Measurements from ENCODE around the gene MUS81. TPM values are rescaled to one million over a fixed set of nuclear protein-coding genes. Genes with fewer than 3 reads are reported as not detected.

Gene MUS81
- total RNA-seq, 1 donor from 2014 or later: 71.8 TPM

- H3K4me3 ChIP-seq (ENCODE audit: low read depth, low read length): no peak overlapping the region
- no peak for DNase-seq (ENCODE audit: low read depth)
- peak; percentile 9 for TF ChIP-seq CTCF (conservative IDR thresholded peaks at IDR 0.05; ENCODE audit: low read depth, low read length)
These were observed 6.8 kb upstream of the MUS81 start for GRCh38 chr11:65853246-65853979.

- no peak for DNase-seq (ENCODE audit: low read depth)
- no peak for TF ChIP-seq CTCF (conservative IDR thresholded peaks at IDR 0.05; ENCODE audit: low read depth, low read length)
- no peak overlapping the region for H3K4me3 ChIP-seq (ENCODE audit: low read depth, low read length)
These were observed 6.1 kb upstream of the MUS81 start for GRCh38 chr11:65854161-65854592.

- DNase-seq (ENCODE audit: low read depth): no peak
These were observed 5.1 kb upstream of the MUS81 start for GRCh38 chr11:65854852-65855837.

GRCh38 chr11:65855927-65856363, 4.3 kb upstream of the MUS81 start:
- TF ChIP-seq CTCF (conservative IDR thresholded peaks at IDR 0.05; ENCODE audit: low read depth, low read length): no peak

More at GRCh38 chr11:65854852-65855837, 5.1 kb upstream of the MUS81 start:
- no peak overlapping the region for H3K4me3 ChIP-seq (ENCODE audit: low read depth, low read length)
- TF ChIP-seq CTCF (conservative IDR thresholded peaks at IDR 0.05; ENCODE audit: low read depth, low read length): no peak

GRCh38 chr11:65856689-65857499, 3.3 kb upstream of the MUS81 start:
- H3K4me3 ChIP-seq (ENCODE audit: low read depth, low read length): peak overlapping the region; percentile 98
- no peak for TF ChIP-seq CTCF (conservative IDR thresholded peaks at IDR 0.05; ENCODE audit: low read depth, low read length)
- DNase-seq (ENCODE audit: low read depth): no peak

More at GRCh38 chr11:65855927-65856363, 4.3 kb upstream of the MUS81 start:
- peak overlapping the region; percentile 98 for H3K4me3 ChIP-seq (ENCODE audit: low read depth, low read length)
- no peak for DNase-seq (ENCODE audit: low read depth)

- no peak for TF ChIP-seq CTCF (conservative IDR thresholded peaks at IDR 0.05; ENCODE audit: low read depth, low read length)
- no peak for DNase-seq (ENCODE audit: low read depth)
- peak overlapping the region; percentile 98 for H3K4me3 ChIP-seq (ENCODE audit: low read depth, low read length)
These were observed 2.8 kb upstream of the MUS81 start for GRCh38 chr11:65857500-65857852.
